ENCODE results near the gene OXCT1. TPM values are rescaled to one million over a fixed set of nuclear protein-coding genes. Genes with fewer than 3 reads are reported as not detected.

Gene OXCT1
- total RNA-seq, 3 donors from 2014 or later, result 8.9 to 27.0 (median 14.9) TPM

GRCh38 chr5:41812156-41812555 is 58.1 kb downstream of the OXCT1 start:
- no peaks in the 10 kb centered on the region for H3K36me3 ChIP-seq (ENCODE audit: low read depth)
- TF ChIP-seq CTCF (IDR thresholded peaks at IDR 0.05), result no peak
- no peaks in the 10 kb centered on the region for H3K9me3 ChIP-seq
- H3K4me1 ChIP-seq (ENCODE audit: low read depth), result peaks cover 9% of the 10 kb centered on the region
- intact Hi-C loops (cut with DNase I, micrococcal nuclease), result no loop called here
- no peak overlapping the region for H3K4me3 ChIP-seq
- ATAC-seq (no peak), DNase-seq (no peak)

DNA sequence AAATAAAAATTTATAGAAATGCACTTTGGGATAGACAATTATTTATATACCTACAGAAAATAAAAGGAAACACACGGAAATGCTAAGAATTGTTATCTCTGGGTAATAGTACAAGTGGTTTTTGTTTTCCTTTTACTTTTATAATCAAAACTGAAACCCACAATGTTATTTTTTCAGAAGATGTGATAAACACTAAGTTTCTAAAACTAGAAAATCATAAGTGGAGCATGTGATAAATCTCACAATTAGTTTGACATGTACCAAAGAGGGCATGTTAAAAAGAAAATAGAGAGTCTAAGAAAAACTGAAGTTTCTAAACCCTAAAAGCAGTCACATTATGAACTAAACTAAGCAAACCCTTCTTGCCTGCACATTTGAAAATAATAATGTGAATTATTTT is 61.1 kb downstream of the OXCT1 start:
- intact Hi-C loops (cut with DNase I, micrococcal nuclease), result no loop called here

GRCh38 chr5:41808294-41808693 is 61.9 kb downstream of the OXCT1 start:
- Histone ChIP-seq H3K4me1 (ENCODE audit: low read depth) (no peaks in the 10 kb centered on the region), H3K36me3 (ENCODE audit: low read depth) (no peaks in the 10 kb centered on the region), H3K4me3 (no peak overlapping the region), H3K9me3 (no peaks in the 10 kb centered on the region)
- intact Hi-C loops (cut with DNase I, micrococcal nuclease), result no loop called here
- TF ChIP-seq CTCF (IDR thresholded peaks at IDR 0.05), result no peak
- DNase-seq, result no peak
- no peak for ATAC-seq

More for the DNA sequence above, 61.1 kb downstream of the OXCT1 start:
- DNase-seq, result no peak
- no peak for TF ChIP-seq CTCF (IDR thresholded peaks at IDR 0.05)
- Histone ChIP-seq H3K9me3 (no peaks in the 10 kb centered on the region), H3K4me3 (no peak overlapping the region), H3K4me1 (ENCODE audit: low read depth) (peaks cover 4% of the 10 kb centered on the region), H3K36me3 (ENCODE audit: low read depth) (no peaks in the 10 kb centered on the region)
- no peak for ATAC-seq

DNA sequence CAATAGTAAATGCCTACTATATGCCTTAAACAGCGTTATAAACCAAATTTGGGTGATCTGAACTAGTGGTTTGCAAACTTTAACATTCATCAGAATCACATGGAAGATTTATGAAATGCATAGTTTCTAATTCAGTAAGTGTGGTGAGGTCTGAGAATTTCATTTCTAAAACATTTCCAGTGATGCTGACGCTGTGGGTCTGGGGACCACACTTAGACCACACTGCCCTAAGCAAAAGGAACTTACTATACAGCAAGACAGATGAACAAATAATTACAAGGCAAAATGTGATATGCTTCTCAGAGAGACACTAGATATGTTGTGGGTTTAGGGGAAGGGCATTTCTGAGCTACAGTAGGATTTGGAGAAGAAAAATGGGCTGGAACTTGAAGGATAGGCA is 72.6 kb downstream of the OXCT1 start:
- no peaks in the 10 kb centered on the region for H3K9me3 ChIP-seq
- no peak for TF ChIP-seq CTCF (IDR thresholded peaks at IDR 0.05)
- no peak for ATAC-seq
- no peak overlapping the region for H3K4me3 ChIP-seq
- no peaks in the 10 kb centered on the region for H3K36me3 ChIP-seq (ENCODE audit: low read depth)
- intact Hi-C loops (cut with DNase I, micrococcal nuclease), result no loop called here
- DNase-seq, result no peak
- no peaks in the 10 kb centered on the region for H3K4me1 ChIP-seq (ENCODE audit: low read depth)

DNA sequence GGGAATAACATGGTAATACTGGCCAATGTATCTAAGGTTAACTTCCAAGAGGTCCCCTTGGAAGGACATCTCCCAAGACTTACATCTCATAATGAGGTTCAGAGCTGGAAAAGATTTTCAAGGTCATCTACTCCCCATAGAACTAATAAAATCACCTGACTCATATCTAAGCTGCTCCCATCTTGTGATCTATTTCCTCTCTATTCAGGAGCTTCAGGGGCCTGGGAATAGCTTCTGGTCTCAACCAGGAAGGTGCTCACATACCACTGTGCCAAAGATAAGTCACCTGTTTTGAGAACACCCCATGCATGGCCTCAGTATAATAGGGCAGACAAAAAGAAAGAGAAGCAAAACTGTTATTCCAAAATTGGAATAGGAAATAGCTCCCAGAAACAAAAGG is 74.2 kb downstream of the OXCT1 start:
- no peak for TF ChIP-seq CTCF (IDR thresholded peaks at IDR 0.05)
- no peak overlapping the region for H3K4me3 ChIP-seq
- H3K4me1 ChIP-seq (ENCODE audit: low read depth), result no peaks in the 10 kb centered on the region
- no peaks in the 10 kb centered on the region for H3K36me3 ChIP-seq (ENCODE audit: low read depth)
- DNase-seq, result no peak
- intact Hi-C loops (cut with DNase I, micrococcal nuclease), result no loop called here
- no peak for ATAC-seq
- H3K9me3 ChIP-seq, result no peaks in the 10 kb centered on the region

DNA sequence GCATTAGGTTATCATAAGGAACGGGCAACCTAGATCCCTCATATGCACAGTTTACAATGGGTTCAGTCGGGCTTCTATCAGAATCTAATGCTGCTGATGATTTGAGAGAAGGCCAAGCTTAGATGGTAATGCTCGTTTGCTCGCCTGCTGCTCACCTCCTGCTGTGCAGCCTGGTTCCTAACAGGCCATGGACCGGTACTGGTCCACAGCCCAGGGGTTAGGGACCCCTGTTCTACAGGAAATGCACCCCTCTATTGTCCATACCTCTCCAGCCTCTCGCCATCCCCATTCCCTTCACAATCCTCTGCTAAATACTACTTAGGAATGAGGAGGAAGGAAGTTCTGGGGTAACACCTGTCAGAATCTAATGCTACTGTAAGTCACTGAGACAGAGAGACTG is 75.1 kb downstream of the OXCT1 start:
- H3K4me1 ChIP-seq (ENCODE audit: low read depth), result no peaks in the 10 kb centered on the region
- ATAC-seq (no peak), DNase-seq (no peak)
- TF ChIP-seq CTCF (IDR thresholded peaks at IDR 0.05), result no peak
- H3K9me3 ChIP-seq, result no peaks in the 10 kb centered on the region
- intact Hi-C loops (cut with DNase I, micrococcal nuclease), result no loop called here
- H3K4me3 ChIP-seq, result no peak overlapping the region
- no peaks in the 10 kb centered on the region for H3K36me3 ChIP-seq (ENCODE audit: low read depth)
